ENCODE measurements around the gene MGST3. TPM values are rescaled to one million over a fixed set of nuclear protein-coding genes. Genes with fewer than 3 reads are reported as not detected.

The MGST3 gene
- total RNA-seq, 1 experiment from 2014 or later = 87.7 TPM

- H4K91ac ChIP-seq (ENCODE audit: insufficient read length, low read depth, low read length) = no peak overlapping the region
- no peak overlapping the region for H3K23ac ChIP-seq (ENCODE audit: insufficient read length, low read depth, low read length)
- no peaks in the 10 kb centered on the region for H3K9me3 ChIP-seq (ENCODE audit: control insufficient read depth, low read depth, low read length)
- no peak overlapping the region for H3K4ac ChIP-seq (ENCODE audit: low read depth, low read length)
- Mint-ChIP-seq H3K36me3 (ENCODE audit: insufficient read depth in 1 of 3, low read depth in 3 of 3) (peaks cover 25 to 27% (median 27%) of the 10 kb centered on the region in 3 experiments), H3K4me3 (peak overlapping the region; percentile 28 to 63; a peak in 4 of 5 replicates), H3K27ac (no peak overlapping the region), H3K9me3 (peaks cover 10 to 11% of the 10 kb centered on the region in 2 experiments; a peak in 4 of 5 replicates), H3K27me3 (ENCODE audit: low read depth) (no peaks in the 10 kb centered on the region; the same call in 1 of the 2 replicates), H3K4me1 (peaks cover 10 to 14% of the 10 kb centered on the region in 2 experiments)
- no peak overlapping the region for H3T11ph ChIP-seq (ENCODE audit: low read length)
- H3K4me1 ChIP-seq (ENCODE audit: insufficient read depth, low read length) = no peaks in the 10 kb centered on the region
- H2BK120ac ChIP-seq (ENCODE audit: low read depth, low read length, poor library complexity, severe bottlenecking) = no peak overlapping the region
- H3K4me2 ChIP-seq (ENCODE audit: insufficient read depth, insufficient read length, low read length) = peak overlapping the region; percentile 37
- H2BK12ac ChIP-seq (ENCODE audit: insufficient read length, low read depth, low read length) = no peak overlapping the region
- no peak overlapping the region for H3K9ac ChIP-seq (ENCODE audit: extremely low read depth, insufficient read length, low read length)
- H2AK5ac ChIP-seq (ENCODE audit: insufficient read length, low read length) = no peak overlapping the region
- no peaks in the 10 kb centered on the region for H4K20me1 ChIP-seq (ENCODE audit: control insufficient read depth, insufficient read depth, insufficient read length)
- no peak overlapping the region for H2BK5ac ChIP-seq (ENCODE audit: insufficient read length, low read length)
- TF ChIP-seq CTCF (conservative IDR thresholded peaks at IDR 0.05) = no peak
- no peaks in the 10 kb centered on the region for H3K27me3 ChIP-seq (ENCODE audit: insufficient read depth, low read length)
- H3K18ac ChIP-seq (ENCODE audit: insufficient read length, low read depth, low read length) = no peak overlapping the region
- no peak overlapping the region for H4K8ac ChIP-seq (replicated peaks; ENCODE audit: insufficient read length, low read depth, low read length)
- no peak overlapping the region for H4K5ac ChIP-seq (ENCODE audit: insufficient read length, low read depth, low read length)
- H3K79me2 ChIP-seq (ENCODE audit: insufficient read depth, low read length) = peaks cover 5% of the 10 kb centered on the region; the same call in 1 of the 2 replicates
- H2AFZ ChIP-seq (ENCODE audit: low read length) = no peak overlapping the region
- H3K23me2 ChIP-seq (ENCODE audit: insufficient read length, low read depth, low read length, poor library complexity, severe bottlenecking) = no peaks in the 10 kb centered on the region
- no peak overlapping the region for H3K14ac ChIP-seq (ENCODE audit: insufficient read depth, low read length)
- H2BK20ac ChIP-seq (ENCODE audit: low read depth, low read length, poor library complexity, severe bottlenecking) = no peak overlapping the region
- no peaks in the 10 kb centered on the region for H3K79me1 ChIP-seq (ENCODE audit: insufficient read depth, low read depth, low read length, poor library complexity, severe bottlenecking)
- no peak overlapping the region for H3K56ac ChIP-seq (ENCODE audit: insufficient read length, low read depth, low read length)
- WGBS (ENCODE audit: extremely low coverage, insufficient read length, low lambda C conversion rate) = no CpG with 5 or more reads among the region's 2 CpGs
- no peak overlapping the region for H3K27ac ChIP-seq (ENCODE audit: insufficient read length, low read depth, low read length)
- no peak overlapping the region for H2BK15ac ChIP-seq (ENCODE audit: low read depth, low read length)
- DNase-seq = no peak
Measured at GRCh38 chr1:165696625-165697100, 65.6 kb downstream of the MGST3 start.

Measured in H9 (cell line).